GM19193 (cell line): ENCODE measurements around the gene PTBP1.

Experiments used
- POLR2A ChIP-seq: IDR thresholded peaks from 4 replicates; pipeline ENCODE4 v1.6.1; 2011; ENCODE audit not compliant: insufficient read depth, insufficient read length; ENCODE audit errors: extremely low read depth

Gene PTBP1

DNA sequence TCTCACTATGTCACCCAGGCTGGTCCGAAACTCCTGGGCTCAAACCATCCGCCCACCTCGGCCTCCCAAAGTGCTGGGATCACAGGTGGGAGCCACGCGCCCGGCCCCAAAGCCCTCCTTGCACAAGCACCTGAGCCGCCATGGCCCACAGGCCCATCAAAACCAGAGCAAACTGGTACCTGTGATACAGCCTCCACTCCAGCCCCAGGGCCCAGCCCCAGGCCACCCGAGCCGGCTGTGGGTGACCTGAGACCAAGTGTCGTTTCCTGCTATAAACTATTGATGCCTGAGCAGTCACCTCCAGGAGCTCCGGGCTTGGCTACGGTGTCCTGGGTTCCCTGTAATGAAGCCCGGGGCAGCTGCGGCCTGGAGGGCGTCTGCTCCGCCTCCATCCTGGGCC lies 9.7 kb upstream of the PTBP1 start:
- TF ChIP-seq POLR2A: no peak

DNA sequence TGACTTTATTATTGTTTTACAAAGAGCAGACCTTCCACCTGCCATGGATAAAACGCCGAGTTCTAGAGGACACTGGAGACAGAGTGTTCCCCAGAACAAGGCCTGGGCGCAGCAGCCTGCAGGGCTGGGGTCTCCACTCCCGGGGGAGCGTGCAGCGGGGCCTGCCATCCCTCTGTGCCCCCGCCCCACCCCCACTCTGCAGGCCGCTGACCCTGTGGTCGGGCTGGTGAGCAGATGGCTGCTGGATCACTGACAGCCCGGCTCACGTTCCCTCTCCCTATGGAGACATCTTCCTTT lies 8.6 kb upstream of the PTBP1 start:
- TF ChIP-seq POLR2A: no peak

DNA sequence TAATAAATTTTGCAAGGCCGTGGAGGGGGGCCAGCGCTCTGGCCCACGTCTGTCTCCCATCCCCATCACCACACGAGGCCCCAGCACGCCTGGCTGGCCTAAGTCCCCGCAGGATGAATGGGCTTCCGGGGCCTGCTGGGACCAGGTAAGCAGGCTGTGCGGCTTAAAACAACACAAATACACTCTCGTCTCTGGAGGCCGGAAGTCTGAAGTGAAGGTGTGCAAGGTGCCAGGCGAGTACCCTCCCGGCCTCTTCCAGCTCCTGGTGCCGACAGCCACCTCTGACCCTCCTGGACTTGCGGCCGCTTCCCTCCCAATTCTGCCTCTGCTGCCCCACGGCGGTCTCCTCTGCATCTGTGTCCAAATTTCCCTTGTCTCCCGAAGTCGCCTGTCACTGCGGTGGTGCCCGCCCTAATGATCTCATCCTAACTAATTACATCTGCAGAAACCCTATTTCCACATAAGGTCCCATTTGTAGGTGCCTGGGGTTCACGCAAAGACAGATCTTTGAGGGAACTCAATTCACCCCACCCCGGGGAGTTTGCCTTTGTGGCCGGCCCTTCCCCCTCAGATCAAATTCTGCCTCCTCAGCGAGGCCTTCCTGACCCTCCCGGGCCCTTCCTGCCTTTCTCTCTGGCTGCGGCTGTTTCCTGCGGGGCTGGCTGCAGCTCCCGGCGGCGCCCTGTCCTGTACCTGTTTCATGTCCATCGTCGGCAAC lies 8.1 kb upstream of the PTBP1 start:
- no peak for TF ChIP-seq POLR2A

DNA sequence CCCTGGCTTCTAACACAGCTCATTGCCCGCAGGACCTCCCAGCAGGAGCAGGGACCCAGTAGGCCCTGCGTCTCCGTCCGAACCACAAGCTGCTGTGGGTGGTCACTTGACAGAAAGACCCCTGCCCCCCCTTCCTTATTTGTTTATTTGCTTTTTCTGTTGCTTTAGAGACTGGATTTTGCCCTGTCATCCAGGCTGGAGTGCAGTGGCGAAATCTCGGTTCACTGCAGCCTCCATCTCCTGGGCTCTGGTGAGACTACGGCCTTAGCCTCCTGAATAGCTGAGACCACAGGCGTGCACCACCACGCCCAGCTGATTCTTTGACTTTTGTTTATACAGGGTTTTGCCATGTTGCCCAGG lies 7.6 kb upstream of the PTBP1 start:
- no peak for TF ChIP-seq POLR2A

DNA sequence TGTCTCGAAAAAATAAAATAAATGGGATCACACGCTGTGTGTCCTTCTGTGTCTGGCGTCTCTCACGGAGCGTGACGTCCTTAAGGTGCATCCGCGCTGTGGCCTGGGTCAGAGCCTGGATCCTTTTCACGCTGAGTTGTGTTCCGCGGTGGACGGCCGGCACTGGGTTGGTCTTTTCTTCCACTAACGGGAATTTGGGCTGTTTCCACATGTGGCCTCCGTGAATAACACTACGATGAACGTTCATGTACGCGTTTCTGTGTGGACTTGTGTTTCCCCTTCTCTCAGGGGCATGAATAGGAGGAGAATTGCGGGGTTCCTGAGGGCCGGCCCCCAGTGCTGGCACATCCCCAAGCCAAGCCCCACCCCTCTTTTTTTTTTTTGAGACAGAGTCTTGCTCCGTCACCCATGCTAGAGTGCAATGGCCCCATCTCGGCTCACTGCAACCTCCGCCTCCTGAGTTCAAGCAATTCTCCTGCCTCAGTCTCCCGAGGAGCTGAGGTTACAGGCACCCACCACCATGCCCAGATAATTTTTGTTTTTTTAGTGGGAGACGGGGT lies 6.2 kb upstream of the PTBP1 start:
- no peak for TF ChIP-seq POLR2A

DNA sequence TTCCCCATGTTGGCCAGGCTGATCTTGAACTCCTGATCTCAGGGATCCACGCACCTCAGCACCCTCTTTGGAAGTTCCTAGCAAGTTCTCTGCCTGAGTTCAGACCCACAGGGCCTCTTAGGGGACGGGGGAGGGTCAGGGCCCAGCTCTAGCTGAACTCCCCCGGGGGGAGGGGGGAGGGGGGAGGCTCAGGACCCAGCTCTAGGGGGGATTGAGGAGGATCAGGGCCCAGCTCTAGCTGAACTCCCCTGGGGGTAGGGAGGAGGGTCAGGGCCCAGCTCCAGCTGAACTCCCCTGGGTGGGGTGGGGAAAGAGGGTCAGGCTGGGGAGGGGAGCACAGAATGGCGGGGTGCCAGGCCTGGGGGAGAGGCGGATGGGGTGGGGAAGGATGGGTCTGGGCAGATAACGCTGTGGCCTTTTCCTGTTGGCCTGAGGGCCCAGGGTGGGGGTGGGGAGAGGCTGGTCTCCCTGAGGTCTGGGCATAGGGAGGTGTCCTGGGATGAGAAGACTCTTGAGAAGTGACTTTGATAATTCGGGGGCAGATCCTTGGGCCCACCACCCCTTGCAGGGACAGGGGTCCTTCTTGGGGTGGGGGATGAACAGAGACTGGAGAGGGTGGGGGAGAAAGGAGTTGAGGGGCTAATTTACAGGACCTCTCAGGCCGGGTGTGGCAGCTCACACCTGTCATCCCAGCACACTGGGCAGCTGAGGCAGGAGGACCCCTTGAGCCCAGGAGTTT lies 5.5 kb upstream of the PTBP1 start:
- no peak for TF ChIP-seq POLR2A

DNA sequence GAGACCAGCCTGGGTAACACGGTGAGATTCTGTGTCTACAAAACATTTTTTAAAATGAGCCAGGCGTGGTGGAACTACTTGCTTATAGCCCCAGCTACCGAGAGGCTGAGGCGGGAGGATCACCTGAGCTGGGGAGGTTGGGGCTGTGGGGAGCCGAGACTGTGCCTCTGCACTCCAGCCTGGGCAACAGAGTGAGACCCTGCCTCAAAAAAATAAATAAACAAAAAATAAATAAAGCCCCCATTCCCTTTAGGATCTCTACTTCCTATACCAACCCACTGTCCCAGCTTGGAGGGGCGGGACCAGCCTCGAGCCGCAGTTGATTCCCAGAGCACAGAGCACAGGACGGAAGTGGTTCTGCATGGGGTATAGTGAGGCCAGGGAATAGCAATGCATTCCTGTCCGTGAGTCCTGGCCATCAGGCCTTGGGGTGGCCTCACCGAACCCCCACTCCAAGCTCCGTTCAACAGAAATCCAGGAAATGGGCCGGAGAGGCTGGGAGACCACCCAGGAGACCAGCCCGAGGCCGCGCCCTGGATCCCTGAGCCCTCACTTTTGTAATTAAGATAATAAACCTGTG lies 4.9 kb upstream of the PTBP1 start:
- no peak for TF ChIP-seq POLR2A

DNA sequence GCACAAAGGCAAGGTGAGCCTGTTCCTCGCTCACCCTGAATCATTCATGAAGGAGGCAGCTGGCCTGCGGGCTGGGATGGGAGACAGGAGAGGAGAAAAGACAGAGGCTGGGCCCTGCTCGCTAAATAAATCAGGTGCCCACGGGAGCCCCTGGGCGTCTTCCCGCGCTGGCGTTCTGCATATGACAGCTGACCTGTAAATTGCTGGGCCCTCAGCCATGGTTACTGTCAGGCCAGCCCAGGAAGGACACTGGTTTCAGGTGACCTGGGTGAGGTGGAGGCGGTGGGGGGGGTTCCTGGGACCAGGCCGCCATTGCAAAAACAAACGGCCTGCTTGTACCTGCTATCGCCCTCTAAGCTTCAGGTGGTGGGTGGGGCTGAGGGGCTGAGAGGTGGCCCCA lies 3.4 kb upstream of the PTBP1 start:
- no peak for TF ChIP-seq POLR2A

DNA sequence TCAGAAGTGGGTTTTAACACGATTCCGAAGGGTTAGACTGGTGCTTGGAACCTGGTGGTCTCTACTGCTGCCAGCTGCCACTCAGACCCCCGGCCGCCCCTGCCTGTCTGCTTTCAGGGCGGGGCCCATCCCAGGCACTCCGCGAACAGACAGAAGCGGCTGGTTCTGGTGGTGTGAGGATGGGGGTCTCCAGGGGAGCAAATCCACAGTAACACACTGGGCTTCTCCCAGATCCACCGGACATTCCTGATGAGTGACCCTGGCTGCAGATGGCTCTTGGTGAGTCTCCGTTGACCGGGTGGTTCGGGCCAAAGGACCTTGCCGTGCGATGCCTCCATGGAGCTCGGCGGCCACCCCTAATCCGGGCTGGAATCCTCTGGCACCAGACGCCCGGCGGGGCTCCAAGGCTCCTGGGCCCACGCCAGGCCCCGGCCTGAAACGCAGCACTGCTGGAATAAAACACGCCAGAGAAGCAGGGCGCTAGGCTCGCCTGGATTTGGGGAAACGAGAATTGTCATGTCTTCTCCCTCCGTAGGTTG lies 2.1 kb upstream of the PTBP1 start:
- TF ChIP-seq POLR2A: no peak

DNA sequence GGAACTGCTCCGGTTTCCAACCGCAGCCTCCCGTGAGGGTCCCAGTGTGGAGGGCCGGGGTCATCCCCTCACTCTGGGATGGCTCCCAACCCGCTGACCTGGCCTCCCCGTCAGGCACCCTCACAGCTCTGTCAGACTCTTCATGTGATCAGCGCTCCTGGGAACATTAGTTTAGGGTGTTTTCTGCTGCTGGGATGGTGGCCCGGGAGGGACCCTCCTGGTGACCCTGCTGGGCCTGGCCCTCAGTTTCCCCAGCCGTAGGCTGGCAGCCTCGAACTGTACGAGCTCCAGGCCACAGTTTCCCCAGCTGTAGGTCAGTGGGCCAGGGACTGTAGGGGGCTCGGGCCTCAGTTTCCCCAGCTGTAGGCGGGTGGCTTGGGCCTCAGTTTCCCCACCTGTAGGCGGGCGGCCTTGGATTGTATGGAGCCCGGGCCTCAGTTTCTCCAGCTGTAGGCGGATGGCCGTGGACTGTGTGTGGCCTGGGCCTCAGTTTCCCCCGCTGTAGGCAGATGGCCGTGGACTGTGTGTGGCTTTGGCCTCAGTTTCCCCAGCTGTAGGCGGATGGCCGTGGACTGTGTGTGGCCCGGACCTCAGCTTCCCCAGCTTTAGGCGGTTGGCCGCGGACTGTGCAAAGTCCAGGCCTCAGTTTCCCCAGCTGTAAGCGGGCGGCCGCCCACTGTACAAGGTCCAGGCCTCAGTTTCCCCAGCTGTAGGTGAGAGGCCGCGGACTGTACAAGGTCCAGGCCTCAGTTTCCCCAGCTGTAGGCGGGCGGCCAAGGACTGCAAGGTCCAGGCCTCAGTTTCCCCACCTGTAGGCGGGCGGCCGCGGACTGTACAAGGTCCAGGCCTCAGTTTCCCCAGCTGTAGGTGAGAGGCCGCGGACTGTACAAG lies 1.3 kb upstream of the PTBP1 start:
- TF ChIP-seq POLR2A: no peak

DNA sequence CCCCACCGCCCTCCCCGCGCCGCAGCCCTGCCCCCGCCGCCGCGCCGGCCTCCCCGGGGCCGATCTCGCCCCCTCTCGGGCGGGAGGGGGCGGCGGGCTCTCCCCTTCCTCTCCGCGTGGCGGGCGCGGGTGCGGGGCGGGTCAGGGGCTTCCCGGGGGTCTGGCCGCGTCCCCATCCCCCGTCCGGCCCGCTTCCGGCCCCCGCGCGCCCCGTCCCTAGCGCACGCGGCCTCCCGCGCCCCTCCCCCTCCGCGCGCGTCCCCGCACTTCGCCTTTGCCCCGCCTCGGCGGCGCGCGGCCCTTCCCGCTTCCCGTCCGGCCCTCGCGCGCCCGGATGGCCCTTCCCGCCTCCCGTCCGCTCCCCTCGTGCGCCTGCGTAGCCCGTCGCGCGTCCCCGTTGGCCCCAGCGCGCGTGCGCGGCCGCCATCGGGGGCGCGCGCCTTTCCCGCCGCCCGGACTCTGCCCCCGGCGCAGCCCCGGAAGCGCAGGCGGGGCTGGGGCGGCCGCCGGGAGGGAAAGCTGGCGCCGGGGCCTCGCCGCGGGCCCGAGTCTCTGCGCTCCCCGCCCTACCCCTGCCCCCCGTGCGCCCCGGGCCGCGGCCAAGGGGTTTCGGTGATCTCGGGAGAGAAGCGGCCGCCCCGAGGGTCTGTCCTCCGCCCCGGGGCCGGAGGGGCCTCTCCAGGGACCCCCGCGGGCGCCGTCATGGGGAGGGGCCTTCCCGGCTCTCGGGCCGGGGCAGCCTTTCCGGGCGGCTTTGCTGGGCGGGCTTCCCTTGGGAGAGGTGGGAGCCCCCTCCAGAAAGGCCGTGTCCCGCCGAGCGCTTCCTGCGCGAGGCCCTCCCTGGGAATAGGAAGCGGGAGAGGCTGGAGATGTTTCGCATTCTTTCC lies 519 bp downstream of the PTBP1 start:
- no peak for TF ChIP-seq POLR2A

DNA sequence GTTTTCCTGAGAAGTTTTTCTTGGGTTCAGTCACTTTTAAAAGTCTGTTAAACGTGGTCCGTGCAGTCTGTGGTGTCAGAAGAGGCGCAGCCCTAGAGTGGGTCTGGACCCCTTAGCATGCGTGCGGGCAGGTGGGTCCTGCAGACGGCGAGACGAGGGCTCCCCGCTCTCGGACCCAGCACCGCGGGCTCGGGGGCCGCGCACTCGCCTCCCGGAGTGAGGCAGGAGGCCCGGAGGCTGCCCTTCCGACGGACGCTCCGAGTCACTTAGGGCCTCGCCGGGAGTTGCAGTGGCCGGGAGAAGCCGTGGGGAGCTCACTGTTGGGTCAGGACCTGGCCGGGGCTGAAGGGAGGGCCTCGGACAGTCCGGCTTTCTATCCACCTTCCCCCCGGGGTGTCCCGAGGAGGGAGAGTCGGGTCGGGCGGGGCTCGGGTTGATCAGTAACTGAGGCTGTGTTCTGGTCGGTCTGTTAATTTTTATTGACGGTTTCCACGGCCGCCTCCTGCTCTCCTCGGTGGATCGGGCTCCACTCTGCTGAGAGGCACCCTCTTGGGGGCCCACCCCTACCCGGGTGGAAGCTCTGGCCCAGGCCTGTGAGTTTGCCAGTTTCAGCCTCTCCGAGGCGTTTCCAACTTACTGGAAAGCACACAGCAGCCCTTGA lies 1.3 kb downstream of the PTBP1 start:
- no peak for TF ChIP-seq POLR2A

DNA sequence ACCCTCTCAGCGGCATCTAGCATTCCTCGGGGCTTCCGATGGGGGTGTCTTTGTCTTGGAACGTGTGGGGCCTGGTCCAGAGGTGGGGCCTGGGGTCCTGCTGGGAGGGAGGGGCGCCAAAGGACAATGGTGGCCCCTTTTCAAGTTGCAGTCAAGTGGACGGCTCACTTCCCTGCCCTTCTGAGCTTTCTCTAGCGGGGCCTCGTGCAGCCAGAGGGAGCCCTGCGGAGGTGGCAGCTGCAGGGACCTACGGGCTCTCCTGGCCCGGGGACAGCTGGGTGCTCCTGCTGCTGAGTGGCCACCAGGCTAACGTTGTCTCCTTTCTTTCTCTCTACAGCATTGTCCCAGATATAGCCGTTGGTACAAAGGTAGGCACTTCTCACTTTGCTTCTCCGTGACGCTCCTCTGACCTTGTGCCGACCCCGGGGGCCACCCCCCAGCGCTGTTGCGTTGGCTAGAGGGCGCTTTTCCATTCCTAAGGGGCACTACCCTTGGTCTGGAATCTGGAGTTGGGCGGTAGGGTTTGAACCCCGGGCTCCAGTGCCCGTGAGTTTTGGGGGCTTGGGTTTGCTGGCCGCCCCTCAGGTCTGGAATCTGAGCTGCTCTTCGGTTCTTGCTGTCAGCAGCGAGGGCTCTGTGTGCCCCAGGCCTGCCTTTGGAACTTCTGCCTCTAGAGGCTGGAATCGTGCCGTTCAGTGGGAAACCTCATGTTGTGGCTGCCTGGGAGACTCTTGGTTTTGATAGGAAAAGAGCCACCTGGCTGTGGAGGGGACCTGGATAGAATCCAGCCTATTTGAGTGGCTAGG lies 2.0 kb downstream of the PTBP1 start:
- no peak for TF ChIP-seq POLR2A

DNA sequence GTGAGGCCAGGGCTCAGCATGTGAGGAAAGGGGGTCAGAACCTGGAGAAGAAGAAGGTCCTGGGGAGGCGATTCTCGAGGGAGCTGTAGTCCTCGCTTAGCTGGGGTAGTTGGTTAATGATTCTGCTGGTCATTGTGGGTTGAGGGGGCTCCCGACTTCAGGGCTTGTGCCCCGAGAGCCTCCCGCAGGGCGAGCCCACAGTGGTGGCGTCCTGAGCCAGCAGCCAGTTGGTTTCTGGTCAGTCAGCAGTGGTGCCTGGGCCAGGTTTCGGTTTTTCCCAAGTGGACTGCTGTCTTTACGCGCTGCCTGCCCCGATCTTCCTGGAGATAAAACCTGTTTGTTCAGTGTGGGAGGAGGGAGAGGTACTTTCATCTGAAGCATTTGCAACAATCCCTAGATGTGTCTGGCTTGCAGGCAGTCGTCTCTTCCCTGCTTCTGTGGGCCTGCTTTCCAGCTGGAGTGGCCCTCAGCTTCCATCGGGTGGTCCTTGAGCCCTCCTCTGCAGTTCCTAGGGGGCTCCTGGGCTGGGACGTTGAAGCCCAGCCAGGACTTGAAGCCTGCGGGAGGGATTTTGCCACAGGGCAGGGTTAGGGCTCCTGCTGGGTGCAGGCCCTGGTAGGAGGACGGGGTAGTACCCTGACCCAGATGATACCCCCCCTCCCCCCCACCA lies 3.2 kb downstream of the PTBP1 start:
- TF ChIP-seq POLR2A: no peak
